GM18907 (cell line): Measurements from ENCODE around the gene CTNNBIP1.

Source experiments
- ATAC-seq: cut with Tn5 transposase; IDR thresholded peaks from one replicate; pipeline ENCODE4 v1.9.1; 2021; ENCODE audit warnings: mild to moderate bottlenecking, moderate library complexity; ENCODE audit not compliant: unreplicated experiment

CTNNBIP1 gene

GRCh38 chr1:9835758-9836631 lies 74.1 kb downstream of the CTNNBIP1 start:
- no peak for ATAC-seq

- no peak for ATAC-seq
Measured at GRCh38 chr1:9835404-9835757, 74.7 kb downstream of the CTNNBIP1 start.

- no peak for ATAC-seq
Measured at GRCh38 chr1:9833632-9834031, 76.4 kb downstream of the CTNNBIP1 start.

- ATAC-seq: no peak
Measured at GRCh38 chr1:9827558-9828185, 82.4 kb downstream of the CTNNBIP1 start.

GRCh38 chr1:9826616-9827015 lies 83.5 kb downstream of the CTNNBIP1 start:
- ATAC-seq: no peak

GRCh38 chr1:9826087-9826486 lies 84.0 kb downstream of the CTNNBIP1 start:
- ATAC-seq: no peak

- peak; percentile 32 for ATAC-seq
Measured at GRCh38 chr1:9825093-9826074, 84.7 kb downstream of the CTNNBIP1 start.

GRCh38 chr1:9824702-9825089 lies 85.4 kb downstream of the CTNNBIP1 start:
- ATAC-seq: no peak

- ATAC-seq: peak; percentile 56
Measured at GRCh38 chr1:9823943-9824701, 85.9 kb downstream of the CTNNBIP1 start, which contains the start of gene CLSTN1. Gene CLSTN1 (minus strand): TSS chr1:9823965. CDS start chr1:9823733, 232 bp downstream.

- ATAC-seq: peak; percentile 24
Measured at GRCh38 chr1:9823693-9823942, 86.5 kb downstream of the CTNNBIP1 start.

GRCh38 chr1:9822897-9823692 lies 87.0 kb downstream of the CTNNBIP1 start:
- no peak for ATAC-seq

GRCh38 chr1:9822490-9822889 lies 87.6 kb downstream of the CTNNBIP1 start:
- ATAC-seq: no peak

- ATAC-seq: no peak
Measured at GRCh38 chr1:9821710-9822109, 88.4 kb downstream of the CTNNBIP1 start.

- ATAC-seq: no peak
Measured at GRCh38 chr1:9820521-9820920, 89.5 kb downstream of the CTNNBIP1 start.

- ATAC-seq: no peak
Measured at GRCh38 chr1:9817734-9818133, 92.3 kb downstream of the CTNNBIP1 start.

- no peak for ATAC-seq
Measured at GRCh38 chr1:9816199-9816598, 93.9 kb downstream of the CTNNBIP1 start.

GRCh38 chr1:9815150-9815549 lies 94.9 kb downstream of the CTNNBIP1 start:
- ATAC-seq: no peak

- ATAC-seq: no peak
Measured at GRCh38 chr1:9814619-9815018, 95.5 kb downstream of the CTNNBIP1 start.

- ATAC-seq: no peak
Measured at GRCh38 chr1:9811239-9811966, 98.7 kb downstream of the CTNNBIP1 start.
